WTC11 (cell line): ENCODE results near the gene CAT. TPM values are rescaled to one million over a fixed set of nuclear protein-coding genes. Genes with fewer than 3 reads are reported as not detected.

Experiments used
- ATAC-seq: fragments of 200-7000 bp; cut with Tn5 transposase; 2 replicates; pipeline ENCODE4 v1.10.0; 2021; ENCODE audit warnings: mild to moderate bottlenecking, moderate library complexity
- CTCF ChIA-PET: fragments of 300-600 bp; sonication (Branson Sonifier 250); formaldehyde crosslinking; loops from one replicate; lab custom pipeline; 2021; ENCODE audit warnings: antibody characterized with exemption; lab: Charles Lee
- POLR2A ChIA-PET: fragments of 350-600 bp; sonication (Branson Sonifier 250); formaldehyde crosslinking; loops from one replicate; lab custom pipeline; 2021; ENCODE audit warnings: antibody characterized with exemption; lab: Charles Lee
- DNase-seq: peaks from one replicate; pipeline ENCODE4 v3.0.0; 2021; ENCODE audit warnings: low spot score
- H3K27ac Mint-ChIP-seq: 2 replicates; pipeline ENCODE4 v1.8.0; 2021; ENCODE audit warnings: mixed read lengths
- H3K27me3 Mint-ChIP-seq: 2 replicates; pipeline ENCODE4 v1.8.0; 2021; ENCODE audit warnings: low read depth, mild to moderate bottlenecking, moderate library complexity, mixed read lengths
- H3K36me3 Mint-ChIP-seq: 2 replicates; pipeline ENCODE4 v1.8.0; 2021; ENCODE audit warnings: mixed read lengths
- H3K4me1 Mint-ChIP-seq: 2 replicates; pipeline ENCODE4 v1.8.0; 2022; ENCODE audit warnings: mixed read lengths
- H3K4me3 Mint-ChIP-seq: 2 replicates; pipeline ENCODE4 v1.8.0; 2021; ENCODE audit warnings: mild to moderate bottlenecking, moderate library complexity, mixed read lengths
- H3K9me3 Mint-ChIP-seq: 2 replicates; pipeline ENCODE4 v1.8.0; 2021; ENCODE audit warnings: mixed read lengths
- CBFB ChIP-seq: sonication (generic); formaldehyde crosslinking; IDR thresholded peaks from 2 replicates; pipeline ENCODE4 v1.8.1; 2022; ENCODE audit warnings: mild to moderate bottlenecking, low read depth, missing genetic modification reagents
- EMX1 ChIP-seq: fragments of 250-450 bp; sonication (Bioruptor Pico); IDR thresholded peaks from 2 replicates; pipeline ENCODE4 v1.8.0; 2021; ENCODE audit warnings: mild to moderate bottlenecking
- ETV6 ChIP-seq: sonication (generic); formaldehyde crosslinking; IDR thresholded peaks from 2 replicates; pipeline ENCODE4 v1.8.1; 2022; ENCODE audit warnings: mild to moderate bottlenecking, missing genetic modification reagents
- FOXP1 ChIP-seq: sonication (generic); formaldehyde crosslinking; IDR thresholded peaks from 2 replicates; pipeline ENCODE4 v1.8.0; 2022; ENCODE audit warnings: missing genetic modification reagents, mild to moderate bottlenecking, moderate library complexity, borderline replicate concordance
- GABPB1 ChIP-seq: sonication (generic); formaldehyde crosslinking; IDR thresholded peaks from 2 replicates; pipeline ENCODE4 v1.8.1; 2023; ENCODE audit warnings: mild to moderate bottlenecking, missing genetic modification reagents
- IRF2 ChIP-seq: sonication (generic); formaldehyde crosslinking; IDR thresholded peaks from 2 replicates; pipeline ENCODE4 v1.8.0; 2022; ENCODE audit warnings: low read depth, missing genetic modification reagents, borderline replicate concordance
- NFYB ChIP-seq: sonication (generic); formaldehyde crosslinking; conservative IDR thresholded peaks from 2 replicates; pipeline ENCODE4 v1.8.0; 2022; ENCODE audit warnings: low read depth, missing genetic modification reagents
- NR1H2 ChIP-seq: sonication (generic); formaldehyde crosslinking; IDR thresholded peaks from 2 replicates; pipeline ENCODE4 v1.9.0; 2021; ENCODE audit warnings: mild to moderate bottlenecking, moderate library complexity, missing genetic modification reagents
- NR2C2 ChIP-seq: sonication (generic); formaldehyde crosslinking; IDR thresholded peaks from 2 replicates; pipeline ENCODE4 v1.8.0; 2022; ENCODE audit warnings: mild to moderate bottlenecking, missing genetic modification reagents
- ZBTB21 ChIP-seq: sonication (generic); formaldehyde crosslinking; IDR thresholded peaks from 2 replicates; pipeline ENCODE4 v1.8.1; 2023; ENCODE audit warnings: mild to moderate bottlenecking, missing genetic modification reagents, borderline replicate concordance
- ZNF219 ChIP-seq: sonication (generic); formaldehyde crosslinking; IDR thresholded peaks from 2 replicates; pipeline ENCODE4 v1.8.0; 2023; ENCODE audit warnings: missing genetic modification reagents, mild to moderate bottlenecking, borderline replicate concordance
- ZNF423 ChIP-seq: fragments of 250-450 bp; sonication (Bioruptor Pico); IDR thresholded peaks from 2 replicates; pipeline ENCODE4 v2.1.2; 2022; ENCODE audit warnings: mild to moderate bottlenecking, moderate library complexity
- total RNA-seq: library from RNA; stranded (reverse); gene quantifications from 3 replicates; pipeline ENCODE4 v1.2.3, GENCODE V29; 2021
- TF ChIP-seq, protein P1 (sequence below): sonication (generic); formaldehyde crosslinking; IDR thresholded peaks from 2 replicates; pipeline ENCODE4 v1.8.0; 2022; ENCODE audit warnings: mild to moderate bottlenecking, missing genetic modification reagents
- TF ChIP-seq, protein P2 (sequence below): fragments of 250-450 bp; sonication (Bioruptor Pico); IDR thresholded peaks from 2 replicates; pipeline ENCODE4 v2.1.2; 2022; ENCODE audit warnings: mild to moderate bottlenecking, moderate library complexity
- TF ChIP-seq, protein P3 (sequence below): sonication (generic); formaldehyde crosslinking; IDR thresholded peaks from 2 replicates; pipeline ENCODE4 v1.8.1; 2023; ENCODE audit warnings: mild to moderate bottlenecking, moderate library complexity, missing genetic modification reagents
- TF ChIP-seq, protein P4 (sequence below): sonication (generic); formaldehyde crosslinking; IDR thresholded peaks from 2 replicates; pipeline ENCODE4 v1.8.1; 2022; ENCODE audit warnings: low read depth, mild to moderate bottlenecking, moderate library complexity, missing genetic modification reagents, borderline replicate concordance
- TF ChIP-seq, protein P5 (sequence below): sonication (generic); formaldehyde crosslinking; conservative IDR thresholded peaks from 2 replicates; pipeline ENCODE4 v1.8.1; 2022; ENCODE audit warnings: mild to moderate bottlenecking, missing genetic modification reagents

CAT gene
- total RNA-seq, 1 experiment from 2014 or later, result 9.3 TPM

DNA sequence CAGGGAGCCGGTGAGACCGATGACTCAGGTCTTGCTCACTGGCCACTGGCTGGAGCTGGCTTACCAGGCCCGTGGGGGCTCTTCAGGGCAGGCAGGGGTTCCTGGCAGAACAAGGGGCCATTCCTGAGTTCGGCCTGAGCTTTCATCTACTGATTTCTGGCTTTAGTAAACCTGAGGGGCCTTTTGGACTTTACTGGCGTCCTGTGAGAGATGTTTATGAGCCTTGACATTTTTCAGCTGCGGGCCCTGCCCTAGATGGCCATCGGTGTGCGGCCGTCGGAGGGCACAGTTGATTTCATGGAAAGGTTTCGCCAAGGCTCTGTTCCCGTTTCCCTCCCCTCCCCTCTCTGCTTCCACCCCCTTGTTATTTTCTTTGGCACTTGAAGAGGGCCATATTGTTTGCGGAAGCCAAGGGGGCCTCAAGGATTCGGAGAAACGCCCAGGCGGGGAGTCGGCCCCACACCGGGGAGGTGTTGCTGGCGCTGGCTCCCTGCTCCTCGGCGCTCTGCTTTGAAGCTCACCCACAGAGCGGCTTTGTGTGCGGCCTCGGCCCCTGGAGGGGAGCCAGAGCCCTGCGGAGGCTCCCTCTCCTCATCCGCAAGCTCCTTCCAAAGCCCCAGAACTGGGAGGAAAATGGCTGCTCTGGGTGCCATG is 57.1 kb downstream of the CAT start:
- ATAC-seq (no peak), DNase-seq (no peak)
- Mint-ChIP-seq H3K4me1 (no peaks in the 10 kb centered on the region), H3K9me3 (no peaks in the 10 kb centered on the region), H3K27ac (no peak overlapping the region), H3K36me3 (no peaks in the 10 kb centered on the region), H3K4me3 (no peak overlapping the region), H3K27me3 (no peaks in the 10 kb centered on the region)
- CTCF ChIA-PET, result interaction anchor here (1.1 to 3.3 kb wide), 2 partner anchors 17 to 321 kb away, joined by 4 to 17 read pairs; partner anchors contain the start of gene ELF5
- POLR2A ChIA-PET, result no interaction called here
- TF ChIP-seq ZNF219 (CRISPR knock-in tag), result no peak
- TF ChIP-seq, protein P1, sequence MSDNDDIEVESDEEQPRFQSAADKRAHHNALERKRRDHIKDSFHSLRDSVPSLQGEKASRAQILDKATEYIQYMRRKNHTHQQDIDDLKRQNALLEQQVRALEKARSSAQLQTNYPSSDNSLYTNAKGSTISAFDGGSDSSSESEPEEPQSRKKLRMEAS, result no peak
- no peak for TF ChIP-seq EMX1 (CRISPR knock-in tag)
- 0 out of 2 replicates have a peak, but pooled peaks have one; percentile 22 for TF ChIP-seq ZNF423 (CRISPR knock-in tag)
- TF ChIP-seq, protein P2, sequence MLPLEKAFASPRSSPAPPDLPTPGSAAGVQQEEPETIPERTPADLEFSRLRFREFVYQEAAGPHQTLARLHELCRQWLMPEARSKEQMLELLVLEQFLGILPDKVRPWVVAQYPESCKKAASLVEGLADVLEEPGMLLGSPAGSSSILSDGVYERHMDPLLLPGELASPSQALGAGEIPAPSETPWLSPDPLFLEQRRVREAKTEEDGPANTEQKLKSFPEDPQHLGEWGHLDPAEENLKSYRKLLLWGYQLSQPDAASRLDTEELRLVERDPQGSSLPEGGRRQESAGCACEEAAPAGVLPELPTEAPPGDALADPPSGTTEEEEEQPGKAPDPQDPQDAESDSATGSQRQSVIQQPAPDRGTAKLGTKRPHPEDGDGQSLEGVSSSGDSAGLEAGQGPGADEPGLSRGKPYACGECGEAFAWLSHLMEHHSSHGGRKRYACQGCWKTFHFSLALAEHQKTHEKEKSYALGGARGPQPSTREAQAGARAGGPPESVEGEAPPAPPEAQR (CRISPR knock-in tag), result no peak

DNA sequence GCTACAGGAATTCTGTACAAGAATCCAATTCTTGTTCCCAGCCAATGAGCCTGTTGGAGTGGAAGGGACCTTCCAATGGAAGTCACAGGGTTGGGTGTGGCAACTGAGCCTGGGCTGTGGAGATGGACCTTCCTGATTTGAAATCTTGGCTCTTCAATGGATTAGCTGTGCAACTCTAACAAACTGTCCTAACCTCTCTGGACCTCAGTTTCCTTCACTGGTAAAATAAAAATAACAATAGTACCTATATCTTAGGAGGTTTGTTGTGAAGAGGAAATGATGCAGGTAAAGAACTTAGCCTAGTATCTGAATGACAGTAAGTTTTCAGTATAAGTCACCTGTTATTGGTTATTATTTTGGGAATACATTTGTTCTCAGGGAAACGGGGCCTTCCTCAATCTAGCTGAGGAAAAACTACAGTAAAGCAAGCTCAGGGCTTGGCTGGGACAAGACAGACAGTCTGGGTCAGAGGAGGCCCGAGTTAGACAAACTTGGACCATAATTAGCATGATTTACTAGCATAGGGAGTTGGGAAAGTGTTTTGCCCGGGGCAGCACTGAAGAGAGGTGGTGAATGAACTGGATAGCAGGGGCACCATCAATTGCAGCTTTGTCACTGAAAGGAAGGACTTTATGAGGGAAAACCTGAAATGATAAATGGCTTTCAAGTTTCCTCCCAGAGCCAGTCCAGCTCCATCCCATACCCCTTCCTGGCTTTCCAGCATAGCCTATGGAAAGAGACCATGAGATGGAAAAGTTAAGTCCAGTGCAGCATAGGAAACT is 61.2 kb downstream of the CAT start:
- ATAC-seq (no peak), DNase-seq (no peak)
- no peaks in the 10 kb centered on the region for H3K9me3 Mint-ChIP-seq
- no peak overlapping the region for H3K27ac Mint-ChIP-seq
- ChIA-PET POLR2A (no interaction called here), CTCF (interaction anchor here (1.4 kb wide), 1 partner anchor 13 kb away, joined by 8 read pairs; no protein-coding TSS in a partner anchor)
- H3K4me3 Mint-ChIP-seq, result no peak overlapping the region
- H3K27me3 Mint-ChIP-seq, result no peaks in the 10 kb centered on the region
- H3K4me1 Mint-ChIP-seq, result no peaks in the 10 kb centered on the region
- TF ChIP-seq, protein P3, sequence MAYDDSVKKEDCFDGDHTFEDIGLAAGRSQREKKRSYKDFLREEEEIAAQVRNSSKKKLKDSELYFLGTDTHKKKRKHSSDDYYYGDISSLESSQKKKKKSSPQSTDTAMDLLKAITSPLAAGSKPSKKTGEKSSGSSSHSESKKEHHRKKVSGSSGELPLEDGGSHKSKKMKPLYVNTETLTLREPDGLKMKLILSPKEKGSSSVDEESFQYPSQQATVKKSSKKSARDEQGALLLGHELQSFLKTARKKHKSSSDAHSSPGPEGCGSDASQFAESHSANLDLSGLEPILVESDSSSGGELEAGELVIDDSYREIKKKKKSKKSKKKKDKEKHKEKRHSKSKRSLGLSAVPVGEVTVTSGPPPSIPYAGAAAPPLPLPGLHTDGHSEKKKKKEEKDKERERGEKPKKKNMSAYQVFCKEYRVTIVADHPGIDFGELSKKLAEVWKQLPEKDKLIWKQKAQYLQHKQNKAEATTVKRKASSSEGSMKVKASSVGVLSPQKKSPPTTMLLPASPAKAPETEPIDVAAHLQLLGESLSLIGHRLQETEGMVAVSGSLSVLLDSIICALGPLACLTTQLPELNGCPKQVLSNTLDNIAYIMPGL (CRISPR knock-in tag), result no peak
- no peak for TF ChIP-seq NFYB (CRISPR knock-in tag)
- TF ChIP-seq, protein P4, sequence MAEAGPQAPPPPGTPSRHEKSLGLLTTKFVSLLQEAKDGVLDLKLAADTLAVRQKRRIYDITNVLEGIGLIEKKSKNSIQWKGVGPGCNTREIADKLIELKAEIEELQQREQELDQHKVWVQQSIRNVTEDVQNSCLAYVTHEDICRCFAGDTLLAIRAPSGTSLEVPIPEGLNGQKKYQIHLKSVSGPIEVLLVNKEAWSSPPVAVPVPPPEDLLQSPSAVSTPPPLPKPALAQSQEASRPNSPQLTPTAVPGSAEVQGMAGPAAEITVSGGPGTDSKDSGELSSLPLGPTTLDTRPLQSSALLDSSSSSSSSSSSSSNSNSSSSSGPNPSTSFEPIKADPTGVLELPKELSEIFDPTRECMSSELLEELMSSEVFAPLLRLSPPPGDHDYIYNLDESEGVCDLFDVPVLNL (CRISPR knock-in tag), result no peak
- no peak for TF ChIP-seq IRF2 (CRISPR knock-in tag)
- TF ChIP-seq CBFB, result no peak
- H3K36me3 Mint-ChIP-seq, result no peaks in the 10 kb centered on the region

DNA sequence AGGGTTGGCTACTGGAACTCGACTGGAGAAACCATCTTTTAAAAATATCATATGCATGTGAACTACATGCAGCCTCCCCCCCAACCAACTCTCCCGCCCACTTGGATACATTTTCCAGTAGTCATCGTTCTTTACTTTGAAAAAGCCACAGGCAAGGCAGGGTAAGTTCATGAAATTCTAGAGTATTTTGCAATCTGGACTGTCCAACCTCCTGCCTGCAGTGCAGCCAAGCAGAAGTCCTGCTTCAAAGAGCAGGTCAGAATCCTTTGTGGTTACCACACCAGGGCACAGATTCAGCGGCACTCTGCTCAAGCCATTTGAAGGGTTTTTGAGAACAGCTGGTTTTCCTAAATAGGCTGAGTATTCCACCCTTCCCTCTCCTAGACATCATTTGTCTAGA is 62.8 kb downstream of the CAT start:
- Mint-ChIP-seq H3K36me3 (no peaks in the 10 kb centered on the region), H3K9me3 (no peaks in the 10 kb centered on the region)
- ChIA-PET CTCF (interaction anchor here (0.8 to 3.1 kb wide), 3 partner anchors 9 to 12 kb away, joined by 3 to 24 read pairs (median 6); partner anchors contain the start of gene ELF5), POLR2A (no interaction called here)
- no peak for TF ChIP-seq ZBTB21
- TF ChIP-seq ETV6 (CRISPR knock-in tag), result no peak
- TF ChIP-seq NR1H2 (CRISPR knock-in tag), result no peak
- TF ChIP-seq FOXP1 (CRISPR knock-in tag), result no peak
- peak; percentile 63 for TF ChIP-seq GABPB1 (CRISPR knock-in tag)
- no peak for TF ChIP-seq NR2C2 (CRISPR knock-in tag)
- TF ChIP-seq, protein P5, sequence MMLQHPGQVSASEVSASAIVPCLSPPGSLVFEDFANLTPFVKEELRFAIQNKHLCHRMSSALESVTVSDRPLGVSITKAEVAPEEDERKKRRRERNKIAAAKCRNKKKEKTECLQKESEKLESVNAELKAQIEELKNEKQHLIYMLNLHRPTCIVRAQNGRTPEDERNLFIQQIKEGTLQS (CRISPR knock-in tag), result no peak
- TF ChIP-seq, all 79 proteins: peak for 1
- no peak for DNase-seq
- no peak overlapping the region for H3K4me3 Mint-ChIP-seq
- H3K27ac Mint-ChIP-seq, result no peak overlapping the region
- ATAC-seq, result no peak
- H3K27me3 Mint-ChIP-seq, result no peaks in the 10 kb centered on the region
- no peaks in the 10 kb centered on the region for H3K4me1 Mint-ChIP-seq
